HUDEP-2 (cell line): ENCODE results near the gene LRRC58.

Experiments used
- DNase-seq, 76 experiments: peaks; one replicate each; lab custom pipeline; 2025; ENCODE audit not compliant: unreplicated experiment in 76 of 76; lab: John Stamatoyannopoulos, UW

Gene LRRC58

DNA sequence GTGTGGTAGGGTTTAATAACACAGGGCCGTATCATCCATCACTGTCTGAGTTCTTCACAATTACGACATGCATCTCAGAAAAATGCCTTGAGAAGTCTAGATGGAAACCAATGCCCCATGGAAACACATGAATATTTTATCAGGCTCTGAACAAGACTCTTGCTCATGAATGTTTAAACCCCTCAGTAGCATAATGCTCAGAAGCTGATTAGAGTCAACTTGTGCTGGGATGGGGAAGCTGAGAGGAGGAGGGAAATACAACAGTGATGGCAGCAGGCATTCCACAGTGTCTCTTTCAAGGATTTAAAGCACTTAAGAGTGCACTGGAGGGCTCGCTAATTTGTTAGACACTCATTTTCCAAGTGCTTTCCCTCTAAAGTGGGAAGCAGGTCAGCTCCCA is 67.9 kb downstream of the LRRC58 start:
- DNase-seq, result no peak

DNA sequence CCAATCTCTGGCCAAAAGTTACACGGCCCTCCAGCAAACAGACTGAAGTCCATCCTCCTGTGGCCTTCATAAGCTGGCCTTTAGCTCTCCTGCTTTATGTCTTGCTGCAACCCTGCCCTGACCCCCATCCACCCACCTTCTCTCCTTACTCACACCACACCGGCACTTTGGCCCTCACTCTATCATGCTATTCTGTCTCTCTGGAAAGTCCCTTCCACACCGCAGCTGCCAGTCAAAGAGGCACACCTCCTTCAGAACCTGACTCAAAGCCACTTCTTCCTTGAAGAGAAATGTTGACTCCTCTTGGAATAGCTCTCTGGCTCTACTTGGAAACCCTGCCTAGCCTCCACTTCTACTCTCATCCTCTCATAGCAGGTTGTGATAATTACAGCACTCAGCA is 68.6 kb downstream of the LRRC58 start:
- DNase-seq, result no peak

DNA sequence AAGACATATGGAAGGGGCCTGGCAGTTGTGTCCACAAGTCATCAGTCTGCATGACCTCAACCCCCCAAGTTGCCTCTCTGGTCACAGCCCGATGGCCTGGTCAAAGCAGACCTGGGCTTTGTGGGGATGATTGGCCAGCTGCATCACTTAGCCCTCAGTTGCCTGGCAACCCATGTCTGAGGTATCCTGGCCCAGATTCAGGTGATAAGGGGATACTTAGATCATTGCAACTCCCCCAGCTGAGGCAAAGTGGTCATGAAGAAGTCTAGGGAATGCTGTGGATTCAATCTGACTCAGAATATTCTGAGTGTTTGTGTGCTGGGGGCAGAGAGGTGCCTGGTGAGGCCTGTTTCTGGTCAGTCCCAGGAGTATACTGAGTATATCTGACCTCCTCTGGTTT is 69.1 kb downstream of the LRRC58 start:
- no peak for DNase-seq

DNA sequence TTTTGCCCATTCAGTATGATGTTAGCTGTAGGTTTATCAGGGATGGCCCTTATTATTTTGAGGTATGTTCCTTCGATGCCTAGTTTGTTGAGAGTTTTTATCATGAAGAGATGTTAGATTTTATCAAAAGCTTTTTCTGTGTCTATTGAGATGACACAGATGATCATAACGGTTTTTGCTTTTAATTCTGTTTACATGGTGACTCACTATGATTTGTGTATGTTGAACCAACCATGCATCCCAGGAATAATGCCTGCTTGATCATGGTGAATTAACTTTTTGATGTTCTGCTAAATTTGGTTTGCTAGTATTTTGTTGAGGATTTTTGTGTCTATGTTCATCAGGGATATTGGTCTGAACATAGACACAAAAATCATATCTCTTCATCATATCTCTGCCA is 72.4 kb downstream of the LRRC58 start:
- DNase-seq, result no peak

DNA sequence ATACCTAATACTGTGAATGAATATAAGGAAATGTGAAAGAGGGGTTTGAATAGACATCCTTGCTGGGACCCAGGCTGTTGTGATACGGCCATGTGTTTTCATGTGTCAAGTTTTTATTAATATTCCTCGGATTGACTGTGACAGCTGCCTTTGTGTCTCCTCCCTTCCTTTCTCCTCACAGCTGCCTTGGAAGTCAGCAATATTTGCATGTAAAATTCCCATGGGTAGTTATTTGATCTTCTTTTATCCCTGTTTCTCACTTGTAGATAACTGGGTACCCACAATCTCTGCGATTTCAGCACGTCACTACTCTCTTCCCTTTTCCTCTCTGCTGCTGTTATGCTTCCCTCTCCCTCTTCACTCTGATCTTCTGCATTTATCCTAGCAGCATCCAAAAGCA is 73.5 kb downstream of the LRRC58 start:
- DNase-seq, result no peak

DNA sequence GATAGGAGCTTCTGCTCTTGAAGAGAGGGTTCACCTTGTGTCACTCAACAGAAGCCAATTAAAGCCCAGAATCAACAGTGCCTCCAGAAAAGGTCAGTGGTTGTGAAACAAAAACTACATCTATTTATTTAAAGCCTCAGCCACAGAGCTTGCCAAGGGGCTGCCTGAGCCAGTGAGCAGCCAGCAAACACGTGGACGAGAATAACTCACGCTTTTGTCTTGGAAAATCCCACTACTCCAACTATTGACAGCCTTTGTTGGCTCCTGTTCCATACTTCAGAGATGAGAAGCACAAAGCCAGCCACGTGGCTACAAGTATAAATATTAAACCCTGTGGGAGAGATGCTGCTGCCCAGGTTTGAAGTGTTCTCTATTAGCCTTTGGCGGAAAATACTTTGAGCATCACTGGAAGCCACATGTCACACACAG is 74.4 kb downstream of the LRRC58 start:
- no peak for DNase-seq
